Measurements from ENCODE around the gene GNL2.
"Not testable (repeated sequence)": the region's sequence is repeated elsewhere in the genome, so short reads cannot be mapped to it uniquely, and the experiment has no call there.

GNL2 gene

DNA sequence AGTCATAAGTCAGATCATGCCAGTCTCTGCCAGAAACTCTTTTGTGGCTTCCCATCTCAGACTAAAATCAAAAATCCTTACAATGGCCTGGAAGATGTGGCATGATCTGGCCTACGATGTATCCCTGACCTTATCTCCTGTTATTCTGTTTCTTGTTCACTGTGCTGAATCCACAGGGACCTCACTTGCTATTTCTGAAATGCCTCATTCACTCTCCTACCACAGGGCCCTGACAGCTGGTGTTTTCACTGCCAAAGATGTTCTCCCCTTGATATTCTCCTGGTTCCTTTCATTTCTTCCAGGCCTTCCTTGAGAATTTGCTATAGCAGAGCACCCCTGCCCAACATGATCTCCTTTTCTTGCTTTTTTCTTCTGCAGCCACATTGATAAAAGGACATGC is 37.3 kb downstream of the GNL2 start:
- Histone ChIP-seq H3K9ac (ENCODE audit: low read length) (no peak overlapping the region), H3K9me3 (ENCODE audit: control insufficient read depth, insufficient read depth, low read depth, low read length) (peaks cover 4% of the 10 kb centered on the region; the same call in 1 of the 2 replicates), H3K36me3 (ENCODE audit: control insufficient read depth, insufficient read depth, low read length) (peaks cover 15% of the 10 kb centered on the region), H3K4me3 (ENCODE audit: low read depth, low read length) (no peak overlapping the region), H3K27ac (ENCODE audit: low read depth, low read length) (no peak overlapping the region), H3K4me1 (ENCODE audit: control insufficient read depth, insufficient read depth, low read length) (peaks cover 8% of the 10 kb centered on the region), H3K27me3 (ENCODE audit: control insufficient read depth, insufficient read depth, low read length) (no peaks in the 10 kb centered on the region)

DNA sequence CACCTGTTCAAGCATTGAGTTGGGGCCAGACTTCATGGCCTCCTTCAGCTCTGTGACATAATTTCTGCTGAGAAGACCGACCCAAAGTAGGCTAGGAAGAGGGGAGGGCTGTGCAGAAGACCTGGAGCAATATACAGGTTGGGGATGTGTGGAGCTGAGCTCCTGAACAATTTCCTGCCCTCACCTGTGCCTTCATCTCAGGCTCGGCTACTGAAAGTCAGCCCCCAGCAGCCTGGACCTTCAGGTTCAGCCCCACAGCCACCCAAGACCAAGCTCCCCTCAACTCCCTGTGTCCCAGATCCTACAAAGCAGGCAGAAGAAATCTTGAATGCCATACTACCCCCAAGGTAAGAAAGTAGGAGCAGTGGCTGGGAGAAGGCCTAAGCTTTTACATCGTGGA is 38.3 kb downstream of the GNL2 start:
- Histone ChIP-seq H3K27ac (ENCODE audit: low read depth, low read length) (no peak overlapping the region), H3K36me3 (ENCODE audit: control insufficient read depth, insufficient read depth, low read length) (peaks cover 13% of the 10 kb centered on the region), H3K4me1 (ENCODE audit: control insufficient read depth, insufficient read depth, low read length) (peaks cover 15% of the 10 kb centered on the region), H3K9me3 (ENCODE audit: control insufficient read depth, insufficient read depth, low read depth, low read length) (peaks cover 4% of the 10 kb centered on the region; the same call in 1 of the 2 replicates), H3K4me3 (ENCODE audit: low read depth, low read length) (peak overlapping the region; percentile 45; the same call in 1 of the 2 replicates), H3K27me3 (ENCODE audit: control insufficient read depth, insufficient read depth, low read length) (no peaks in the 10 kb centered on the region), H3K9ac (ENCODE audit: low read length) (no peak overlapping the region)

DNA sequence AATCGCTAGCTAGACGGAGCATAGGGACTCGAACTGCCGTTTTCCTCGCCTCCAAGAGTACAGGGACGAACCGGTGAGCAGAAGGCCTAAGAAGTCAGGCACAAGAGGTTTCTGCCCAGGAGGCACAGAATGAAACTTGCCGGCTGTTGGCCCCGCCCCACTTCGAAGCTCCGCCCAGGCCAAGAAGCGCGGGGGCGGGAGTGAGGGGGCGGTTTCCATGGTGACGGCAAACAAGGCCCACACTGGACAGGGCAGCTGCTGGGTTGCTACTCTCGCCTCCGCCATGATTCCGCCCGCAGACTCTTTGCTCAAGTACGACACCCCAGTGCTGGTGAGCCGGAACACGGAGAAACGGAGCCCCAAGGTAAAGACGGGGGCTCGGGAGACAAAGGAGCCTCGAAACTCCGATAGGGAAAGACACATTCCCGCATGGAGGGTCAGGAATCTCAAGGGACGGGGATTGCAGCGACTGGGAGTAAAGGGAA is 39.0 kb downstream of the GNL2 start, which contains the start of gene DNALI1:
DNALI1 (plus strand) TSS at position 229 of the 485 bp plus-strand sequence; CDS start at position 284, 55 bp downstream.
- no peaks in the 10 kb centered on the region for H3K27me3 ChIP-seq (ENCODE audit: control insufficient read depth, insufficient read depth, low read length)
- H3K9ac ChIP-seq (ENCODE audit: low read length): no peak within 1 kb of the TSS
- peaks cover 4% of the 10 kb centered on the region; the same call in 1 of the 2 replicates for H3K9me3 ChIP-seq (ENCODE audit: control insufficient read depth, insufficient read depth, low read depth, low read length)
- peak within 1 kb of the TSS; percentile 45 for H3K4me3 ChIP-seq (ENCODE audit: low read depth, low read length)
- H3K27ac ChIP-seq (ENCODE audit: low read depth, low read length): no peak within 1 kb of the TSS
- H3K4me1 ChIP-seq (ENCODE audit: control insufficient read depth, insufficient read depth, low read length): peaks cover 15% of the 10 kb centered on the region
- H3K36me3 ChIP-seq (ENCODE audit: control insufficient read depth, insufficient read depth, low read length): peaks cover 18% of the 10 kb centered on the region

DNA sequence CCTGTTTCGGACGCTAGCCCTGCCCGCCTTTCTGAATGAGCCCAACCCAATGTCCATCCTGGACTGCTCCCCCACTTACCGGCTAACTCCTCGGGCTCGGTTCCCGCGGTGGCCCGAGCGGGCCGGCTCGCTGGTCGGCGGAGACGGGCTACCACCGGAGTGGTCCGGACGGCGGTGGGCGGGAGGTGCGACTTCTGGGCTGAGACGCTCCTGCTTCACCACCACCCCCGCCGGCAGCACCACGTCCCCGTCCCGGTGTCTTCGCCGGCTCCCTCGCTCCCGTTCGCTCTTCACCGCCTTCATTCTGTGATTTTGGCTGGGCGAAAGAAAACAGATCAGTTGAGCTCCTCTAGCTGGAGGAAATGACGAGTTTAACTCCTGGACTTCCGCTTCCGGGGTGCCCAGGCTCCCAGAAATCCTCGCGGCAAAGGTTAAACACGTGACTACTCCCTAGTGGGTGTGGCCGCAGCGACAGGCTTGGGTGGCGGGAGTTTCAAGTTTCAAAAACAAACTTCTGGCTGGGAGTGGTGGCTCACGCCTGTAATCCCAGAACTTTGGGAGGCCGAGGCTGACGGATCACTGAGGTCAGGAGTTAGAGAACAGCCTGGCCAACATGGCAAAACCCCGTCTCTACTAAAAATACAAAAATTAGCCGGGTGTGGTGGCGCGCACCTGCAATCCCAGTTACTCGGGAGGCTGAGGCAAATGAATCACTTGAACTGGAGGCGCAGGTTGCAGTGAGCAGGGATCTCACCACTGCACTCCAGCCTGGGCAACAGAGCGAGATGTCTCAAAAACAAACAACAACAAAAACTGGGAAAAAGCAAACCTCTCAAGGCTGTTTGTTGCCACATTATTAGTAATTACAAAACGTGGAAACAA is 41.6 kb downstream of the GNL2 start, which contains the start of gene SNIP1:
SNIP1 (minus strand) TSS at position 367 of the 882 bp plus-strand sequence; CDS start at position 303, 64 bp downstream.
- Histone ChIP-seq H3K27ac (ENCODE audit: low read depth, low read length) (peak within 1 kb of the TSS; percentile 77; the same call in 1 of the 2 replicates), H3K9me3 (ENCODE audit: control insufficient read depth, insufficient read depth, low read depth, low read length) (peaks cover 4% of the 10 kb centered on the region; the same call in 1 of the 2 replicates), H3K9ac (ENCODE audit: low read length) (peak within 1 kb of the TSS; percentile 83), H3K4me1 (ENCODE audit: control insufficient read depth, insufficient read depth, low read length) (peaks cover 15% of the 10 kb centered on the region), H3K27me3 (ENCODE audit: control insufficient read depth, insufficient read depth, low read length) (no peaks in the 10 kb centered on the region), H3K36me3 (ENCODE audit: control insufficient read depth, insufficient read depth, low read length) (peaks cover 32% of the 10 kb centered on the region), H3K4me3 (ENCODE audit: low read depth, low read length) (peak within 1 kb of the TSS; percentile 99)

DNA sequence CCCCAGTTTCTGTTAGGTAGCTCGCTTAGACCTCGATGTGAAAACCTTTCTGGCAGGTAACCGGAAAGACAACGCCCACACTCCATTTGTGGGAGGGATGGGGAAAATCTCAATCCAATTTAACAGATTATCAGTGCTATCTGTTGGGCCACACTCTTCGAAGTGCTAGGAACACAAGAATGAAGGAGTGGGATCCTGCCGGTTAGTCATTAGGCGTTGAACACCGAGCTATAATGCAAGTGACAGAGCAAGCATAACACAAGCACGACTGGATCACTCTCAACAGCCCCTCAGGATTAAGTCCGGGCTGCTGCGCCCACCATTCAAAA is 42.2 kb downstream of the GNL2 start:
- peak overlapping the region; percentile 77; the same call in 1 of the 2 replicates for H3K27ac ChIP-seq (ENCODE audit: low read depth, low read length)
- H3K9ac ChIP-seq (ENCODE audit: low read length): peak overlapping the region; percentile 83
- H3K4me1 ChIP-seq (ENCODE audit: control insufficient read depth, insufficient read depth, low read length): peaks cover 15% of the 10 kb centered on the region
- no peaks in the 10 kb centered on the region for H3K27me3 ChIP-seq (ENCODE audit: control insufficient read depth, insufficient read depth, low read length)
- peak overlapping the region; percentile 99 for H3K4me3 ChIP-seq (ENCODE audit: low read depth, low read length)
- H3K36me3 ChIP-seq (ENCODE audit: control insufficient read depth, insufficient read depth, low read length): peaks cover 38% of the 10 kb centered on the region
- peaks cover 4% of the 10 kb centered on the region; the same call in 1 of the 2 replicates for H3K9me3 ChIP-seq (ENCODE audit: control insufficient read depth, insufficient read depth, low read depth, low read length)

DNA sequence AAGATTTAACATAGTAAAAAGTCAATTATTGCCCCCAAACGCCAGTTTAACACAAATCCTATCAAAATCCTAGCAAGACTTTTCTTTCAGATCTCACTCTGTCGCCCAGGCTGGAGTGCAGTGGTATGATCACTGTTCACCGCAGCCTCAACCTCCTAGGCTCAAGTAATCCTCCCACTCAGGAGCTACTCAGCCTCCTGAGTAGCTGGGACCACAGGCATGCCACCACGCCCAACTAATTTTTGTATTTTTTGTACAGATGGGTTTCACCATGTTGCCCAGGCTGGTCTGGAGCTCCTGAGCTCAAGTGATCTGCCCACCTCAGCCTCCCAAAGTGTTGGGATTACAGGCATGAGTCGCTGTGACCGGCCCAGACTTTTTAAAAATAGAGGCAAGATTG is 46.4 kb downstream of the GNL2 start:
- H3K9me3 ChIP-seq (ENCODE audit: control insufficient read depth, insufficient read depth, low read depth, low read length): peaks cover under 1% of the 10 kb centered on the region; the same call in 1 of the 2 replicates
- no peak overlapping the region for H3K4me3 ChIP-seq (ENCODE audit: low read depth, low read length)
- no peak overlapping the region for H3K27ac ChIP-seq (ENCODE audit: low read depth, low read length)
- H3K27me3 ChIP-seq (ENCODE audit: control insufficient read depth, insufficient read depth, low read length): no peaks in the 10 kb centered on the region
- H3K36me3 ChIP-seq (ENCODE audit: control insufficient read depth, insufficient read depth, low read length): peaks cover 67% of the 10 kb centered on the region
- no peak overlapping the region for H3K9ac ChIP-seq (ENCODE audit: low read length)
- H3K4me1 ChIP-seq (ENCODE audit: control insufficient read depth, insufficient read depth, low read length): peaks cover 7% of the 10 kb centered on the region

DNA sequence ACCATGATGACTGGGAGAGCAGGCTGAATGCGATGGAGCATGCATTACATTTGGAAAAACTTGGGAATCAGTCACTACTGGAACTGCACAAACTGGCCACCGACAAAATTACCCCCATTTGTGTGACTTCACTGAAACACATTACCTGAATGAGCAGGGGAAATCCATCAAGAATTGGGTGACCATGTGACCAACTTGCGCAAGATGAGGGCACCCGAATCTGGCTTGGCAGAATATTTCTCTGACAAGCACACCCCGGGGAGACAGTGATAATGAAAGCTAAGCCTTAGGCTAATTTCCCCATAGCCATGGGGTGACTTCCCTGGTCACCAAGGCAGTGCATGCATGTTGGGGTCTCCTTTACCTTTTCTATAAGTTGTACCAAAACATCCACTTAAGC is 50.7 kb downstream of the GNL2 start:
- no peak overlapping the region for H3K27ac ChIP-seq (ENCODE audit: low read depth, low read length)
- no peaks in the 10 kb centered on the region for H3K4me1 ChIP-seq (ENCODE audit: control insufficient read depth, insufficient read depth, low read length)
- no peak overlapping the region for H3K4me3 ChIP-seq (ENCODE audit: low read depth, low read length)
- no peaks in the 10 kb centered on the region for H3K9me3 ChIP-seq (ENCODE audit: control insufficient read depth, insufficient read depth, low read depth, low read length)
- no peak overlapping the region for H3K9ac ChIP-seq (ENCODE audit: low read length)
- H3K36me3 ChIP-seq (ENCODE audit: control insufficient read depth, insufficient read depth, low read length): peaks cover 71% of the 10 kb centered on the region
- H3K27me3 ChIP-seq (ENCODE audit: control insufficient read depth, insufficient read depth, low read length): no peaks in the 10 kb centered on the region

DNA sequence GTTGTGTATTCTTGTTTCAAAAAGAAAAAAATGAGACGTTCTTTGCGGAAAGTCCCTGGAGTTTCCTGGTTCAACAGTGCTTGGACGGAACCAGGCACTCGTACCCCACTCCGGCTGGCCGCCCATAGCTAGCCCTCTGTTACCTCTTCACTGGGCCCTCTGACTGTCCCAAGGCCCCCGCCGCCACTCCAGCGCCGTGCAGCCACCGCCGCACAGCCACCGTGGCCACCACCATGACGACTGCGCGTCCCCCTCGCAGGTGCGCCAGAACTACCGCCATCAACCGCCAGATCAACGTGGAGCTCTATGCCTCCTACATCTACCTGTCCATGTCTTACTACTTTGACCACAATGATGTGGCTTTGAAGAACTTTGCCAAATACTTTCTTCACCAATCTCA is 51.2 kb downstream of the GNL2 start:
- H3K9ac ChIP-seq (ENCODE audit: low read length): no peak overlapping the region
- peaks cover 73% of the 10 kb centered on the region for H3K36me3 ChIP-seq (ENCODE audit: control insufficient read depth, insufficient read depth, low read length)
- H3K9me3 ChIP-seq (ENCODE audit: control insufficient read depth, insufficient read depth, low read depth, low read length): no peaks in the 10 kb centered on the region
- H3K4me1 ChIP-seq (ENCODE audit: control insufficient read depth, insufficient read depth, low read length): no peaks in the 10 kb centered on the region
- no peaks in the 10 kb centered on the region for H3K27me3 ChIP-seq (ENCODE audit: control insufficient read depth, insufficient read depth, low read length)
- no peak overlapping the region for H3K4me3 ChIP-seq (ENCODE audit: low read depth, low read length)
- H3K27ac ChIP-seq (ENCODE audit: low read depth, low read length): no peak overlapping the region

DNA sequence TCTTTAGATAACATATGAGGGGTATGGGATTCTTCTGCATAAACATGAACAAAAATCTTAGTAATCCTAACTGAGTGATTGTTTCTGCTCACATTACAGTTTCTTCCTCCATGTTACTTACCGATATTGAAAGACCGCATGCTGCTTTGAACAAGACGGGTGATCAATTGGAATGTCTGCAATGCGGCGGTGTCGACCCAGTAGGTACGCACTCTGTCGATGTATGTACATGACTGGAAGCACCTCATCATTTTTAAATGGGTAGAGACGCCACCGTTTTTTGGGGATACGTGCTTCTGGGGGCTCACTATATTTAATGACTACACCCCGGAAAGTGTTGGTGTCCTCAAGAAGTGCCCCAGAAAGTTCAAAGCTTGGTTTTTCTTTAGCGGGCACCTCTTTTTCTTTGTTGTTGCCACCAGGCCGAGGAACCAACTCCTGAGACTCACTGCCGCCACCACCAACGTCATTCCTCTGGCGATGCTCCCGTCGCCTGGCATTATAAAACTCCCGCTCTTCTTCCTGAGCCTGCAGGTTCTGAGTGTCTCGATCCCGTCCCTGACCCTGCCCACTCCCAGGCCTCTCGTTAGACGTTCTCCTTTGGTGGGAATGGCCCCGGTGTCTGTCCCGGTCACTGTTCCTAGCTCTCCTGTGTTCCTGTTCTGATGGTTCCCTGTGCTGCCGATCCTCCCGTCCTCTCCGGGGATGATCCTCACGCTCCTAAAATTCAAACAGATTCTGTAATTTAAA is 55.5 kb downstream of the GNL2 start:
- Histone ChIP-seq H3K27ac (ENCODE audit: low read depth, low read length) (no peak overlapping the region), H3K4me3 (ENCODE audit: low read depth, low read length) (no peak overlapping the region), H3K36me3 (ENCODE audit: control insufficient read depth, insufficient read depth, low read length) (peaks cover 78% of the 10 kb centered on the region), H3K27me3 (ENCODE audit: control insufficient read depth, insufficient read depth, low read length) (no peaks in the 10 kb centered on the region), H3K9ac (ENCODE audit: low read length) (no peak overlapping the region), H3K9me3 (ENCODE audit: control insufficient read depth, insufficient read depth, low read depth, low read length) (no peaks in the 10 kb centered on the region), H3K4me1 (ENCODE audit: control insufficient read depth, insufficient read depth, low read length) (no peaks in the 10 kb centered on the region)

DNA sequence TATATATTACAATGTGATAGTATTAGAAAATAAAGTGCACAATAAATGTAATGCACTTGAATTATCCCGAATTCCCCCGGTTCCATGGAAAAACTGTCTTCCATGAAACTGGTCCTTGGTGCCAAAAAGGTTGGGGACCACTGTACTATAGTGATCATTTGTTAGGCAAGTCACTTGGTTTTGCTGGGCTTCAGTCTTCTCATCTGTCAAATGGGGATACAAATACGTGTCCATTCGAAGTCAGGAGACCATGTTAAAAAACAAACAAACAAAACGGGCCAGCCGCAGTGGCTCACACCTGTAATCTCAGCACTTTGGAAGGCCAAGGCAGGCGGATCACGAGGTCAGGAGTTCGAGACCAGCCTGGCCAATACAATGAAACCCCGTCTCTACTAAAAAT is 56.6 kb downstream of the GNL2 start:
- H3K27ac ChIP-seq (ENCODE audit: low read depth, low read length); H3K9me3 ChIP-seq (ENCODE audit: control insufficient read depth, insufficient read depth, low read depth, low read length); H3K9ac ChIP-seq (ENCODE audit: low read length); H3K4me3 ChIP-seq (ENCODE audit: low read depth, low read length); H3K4me1 ChIP-seq (ENCODE audit: control insufficient read depth, insufficient read depth, low read length); H3K27me3 ChIP-seq (ENCODE audit: control insufficient read depth, insufficient read depth, low read length): not testable (repeated sequence)
- H3K36me3 ChIP-seq (ENCODE audit: control insufficient read depth, insufficient read depth, low read length): peaks cover 68% of the 10 kb centered on the region

DNA sequence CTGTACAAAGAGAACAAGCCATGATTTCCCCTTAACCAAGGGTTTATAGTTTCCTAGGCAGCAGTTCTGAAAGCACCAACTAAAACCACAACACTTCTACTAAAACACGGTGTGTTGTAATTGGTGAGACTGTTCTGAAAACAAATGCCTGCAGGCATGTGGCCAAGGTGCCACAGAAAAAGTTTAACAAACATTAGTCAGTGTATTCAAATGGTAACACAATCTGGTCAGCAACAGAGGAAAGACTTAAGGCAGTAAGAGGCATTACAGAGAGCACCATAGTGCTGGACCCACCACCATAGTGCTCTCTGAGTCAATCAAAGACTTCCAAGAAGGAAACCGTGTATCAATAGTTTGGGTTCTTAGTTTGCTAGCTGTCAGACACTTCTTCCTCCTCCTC is 58.4 kb downstream of the GNL2 start:
- Histone ChIP-seq H3K27me3 (ENCODE audit: control insufficient read depth, insufficient read depth, low read length) (no peaks in the 10 kb centered on the region), H3K27ac (ENCODE audit: low read depth, low read length) (no peak overlapping the region), H3K9me3 (ENCODE audit: control insufficient read depth, insufficient read depth, low read depth, low read length) (no peaks in the 10 kb centered on the region), H3K4me1 (ENCODE audit: control insufficient read depth, insufficient read depth, low read length) (no peaks in the 10 kb centered on the region), H3K9ac (ENCODE audit: low read length) (no peak overlapping the region), H3K4me3 (ENCODE audit: low read depth, low read length) (no peak overlapping the region), H3K36me3 (ENCODE audit: control insufficient read depth, insufficient read depth, low read length) (peaks cover 56% of the 10 kb centered on the region)

Measured in HUES6 (cell line).